Small intestine (tissue), 7 donors: ENCODE results near the gene MSI2. TPM values are rescaled to one million over a fixed set of nuclear protein-coding genes. Genes with fewer than 3 reads are reported as not detected.

Source experiments
- DNase-seq, 2 donors: peaks; one replicate each; pipeline versions ENCODE4 v3.0.0 to v3.0.0-alpha.2; 2013
- FAIRE-seq: peaks from 2 replicates; lab custom pipeline; 2012; peaks lifted over from hg19 to GRCh38; lab: Jason Lieb, UNC
- H3K27ac ChIP-seq, 3 donors: one replicate each; pipeline ENCODE4 v1.5.1; 2013; ENCODE audit warnings: low read length in 2 of 3, mild to moderate bottlenecking in 2 of 3, control low read depth in 1 of 3, inconsistent platforms in 1 of 3, low read depth in 1 of 3, moderate library complexity in 1 of 3
- H3K27me3 ChIP-seq, 3 donors: one replicate each; pipeline ENCODE4 v1.6.1; 2013; ENCODE audit warnings: low read length in 3 of 3, inconsistent platforms in 1 of 3; ENCODE audit not compliant: control insufficient read depth in 3 of 3, insufficient read depth in 3 of 3
- H3K36me3 ChIP-seq, 3 donors: one replicate each; pipeline ENCODE4 v1.6.1; 2013; ENCODE audit warnings: low read length in 3 of 3, inconsistent platforms in 1 of 3, low read depth in 1 of 3, mild to moderate bottlenecking in 1 of 3, moderate library complexity in 1 of 3; ENCODE audit not compliant: control insufficient read depth in 3 of 3, insufficient read depth in 2 of 3
- H3K4me1 ChIP-seq, 3 donors: one replicate each; pipeline ENCODE4 v1.6.1; 2013; ENCODE audit warnings: low read length in 2 of 3, inconsistent platforms in 1 of 3, low read depth in 1 of 3, mild to moderate bottlenecking in 1 of 3, moderate library complexity in 1 of 3; ENCODE audit not compliant: control insufficient read depth in 3 of 3, insufficient read depth in 2 of 3
- H3K4me3 ChIP-seq, 3 donors: one replicate each; pipeline ENCODE4 v1.5.1; 2013; ENCODE audit warnings: low read length in 3 of 3, control low read depth in 1 of 3, inconsistent platforms in 1 of 3, low read depth in 1 of 3, mild to moderate bottlenecking in 1 of 3, moderate library complexity in 1 of 3
- H3K9me3 ChIP-seq, 2 donors: one replicate each; pipeline ENCODE4 v1.6.1; 2013; ENCODE audit warnings: low read depth in 1 of 2, low read length in 1 of 2; ENCODE audit not compliant: control insufficient read depth in 2 of 2, insufficient read depth in 1 of 2
- WGBS, 3 donors: extraction: QIAGEN DNeasy Blood & Tissue Kit; methylation state at CpG; one replicate each; pipeline ENCODE4 v1.1.7; 2013; 5-methylcytosine and 5-hydroxymethylcytosine counted together
- polyA plus RNA-seq, 4 donors: library from polyadenylated mRNA; stranded (reverse) in 3 of 4; unstranded in 1 of 4; fragments of 200-250 nt in 3 of 4; fragments of 120-200 nt in 1 of 4; gene quantifications; one replicate each; pipeline versions ENCODE4 v1.2.1 to v1.2.3, GENCODE V29; 2013
- donor health status: healthy with polysubstance abuse.
- donor health status: control.
- donor health status: control.
- donor health status: Bipolar disorder and iron deficiency.
- donor health status: healthy.

MSI2 gene
- polyA plus RNA-seq, 4 donors = 5.1 to 49.4 (median 12.6) TPM

DNA sequence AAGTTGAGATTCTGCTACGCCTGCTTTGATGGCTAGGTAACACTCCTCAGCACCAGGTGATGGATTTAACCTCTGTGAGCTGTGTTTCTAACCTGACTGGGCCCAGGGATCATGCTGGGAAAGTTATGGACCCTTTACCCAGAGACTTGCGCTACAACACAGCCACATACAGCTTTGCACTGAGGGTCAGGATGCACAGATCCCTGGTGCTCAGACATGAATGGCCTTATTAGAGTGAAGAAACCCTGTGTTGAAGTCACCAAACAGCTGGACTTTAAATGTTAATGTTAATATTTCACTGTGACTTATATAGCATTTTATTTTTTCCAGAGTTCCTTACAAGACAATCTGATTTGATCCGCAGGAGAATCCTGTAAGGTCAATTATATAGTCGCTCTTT lies 114.3 kb downstream of the MSI2 start:
- peak overlapping the region in 1 of 3 donors; percentile 75 for H3K27ac ChIP-seq
- DNase-seq (no peak), FAIRE-seq (no peak)
- no peaks in the 10 kb centered on the region for H3K27me3 ChIP-seq
- no peak overlapping the region for H3K4me3 ChIP-seq
- peaks cover 0 to 6% of the 10 kb centered on the region in 2 donors for H3K9me3 ChIP-seq
- WGBS, 3 donors = 97 to 98% (median 97%) methylated on average over 4 of the region's 4 CpGs
- peaks cover 0 to 58% (median 0%) of the 10 kb centered on the region in 3 donors for H3K4me1 ChIP-seq
- peaks cover 0 to 8% (median 0%) of the 10 kb centered on the region in 3 donors for H3K36me3 ChIP-seq

DNA sequence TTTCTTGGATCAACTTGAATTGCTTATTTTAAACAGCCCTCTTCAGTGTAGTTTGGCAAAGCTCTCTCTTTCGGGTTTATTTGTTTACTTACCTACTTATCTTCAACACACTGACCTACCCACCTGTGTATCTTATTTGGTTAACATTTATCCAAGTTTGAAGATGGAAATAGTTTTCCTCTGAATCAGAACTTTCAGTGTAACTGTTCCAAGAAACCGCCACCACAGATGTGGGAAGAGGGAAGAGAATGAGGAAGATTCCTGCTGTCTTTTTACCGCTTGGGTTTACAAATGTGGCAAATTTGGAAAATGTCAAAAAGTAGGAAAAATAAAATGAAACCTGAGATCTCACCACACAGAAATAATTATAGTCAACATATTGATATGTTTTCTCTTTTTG lies 115.8 kb downstream of the MSI2 start:
- WGBS, 3 donors = 40 to 59% (median 41%) methylated on average over 3 of the region's 3 CpGs
- peaks cover 0 to 4% (median 0%) of the 10 kb centered on the region in 3 donors for H3K36me3 ChIP-seq
- H3K27me3 ChIP-seq = no peaks in the 10 kb centered on the region
- FAIRE-seq (no peak), DNase-seq (no peak)
- peaks cover 0 to 56% (median 0%) of the 10 kb centered on the region in 3 donors for H3K4me1 ChIP-seq
- no peak overlapping the region for H3K4me3 ChIP-seq
- no peak overlapping the region for H3K27ac ChIP-seq
- peaks cover 0 to 6% of the 10 kb centered on the region in 2 donors for H3K9me3 ChIP-seq

DNA sequence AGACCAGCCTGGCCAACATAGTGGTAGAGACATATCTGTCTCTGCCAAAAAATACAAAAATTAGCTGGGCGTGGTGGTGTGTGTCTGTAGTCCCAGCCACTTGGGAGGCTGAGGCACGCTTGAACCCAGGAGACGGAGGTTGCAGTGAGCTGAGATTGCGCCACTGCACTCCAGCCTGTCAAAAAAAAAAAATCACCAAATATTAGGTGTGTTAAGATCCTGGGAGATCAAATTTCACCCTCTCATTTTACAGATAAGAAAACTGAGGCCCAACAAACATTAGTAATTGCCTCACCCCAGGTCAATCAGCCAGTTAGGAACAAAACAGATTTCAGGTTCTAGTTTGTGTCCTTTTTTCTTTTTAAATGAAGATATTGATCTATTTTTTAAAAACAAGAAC lies 116.7 kb downstream of the MSI2 start:
- no peak overlapping the region for H3K27ac ChIP-seq
- peaks cover 0 to 61% (median 0%) of the 10 kb centered on the region in 3 donors for H3K4me1 ChIP-seq
- no peak for DNase-seq
- H3K27me3 ChIP-seq = no peaks in the 10 kb centered on the region
- WGBS, 3 donors = 98 to 100% (median 98%) methylated on average over 4 of the region's 4 CpGs
- FAIRE-seq = no peak
- H3K4me3 ChIP-seq = no peak overlapping the region
- peaks cover 0 to 6% of the 10 kb centered on the region in 2 donors for H3K9me3 ChIP-seq
- H3K36me3 ChIP-seq = peaks cover 0 to 4% (median 0%) of the 10 kb centered on the region in 3 donors

DNA sequence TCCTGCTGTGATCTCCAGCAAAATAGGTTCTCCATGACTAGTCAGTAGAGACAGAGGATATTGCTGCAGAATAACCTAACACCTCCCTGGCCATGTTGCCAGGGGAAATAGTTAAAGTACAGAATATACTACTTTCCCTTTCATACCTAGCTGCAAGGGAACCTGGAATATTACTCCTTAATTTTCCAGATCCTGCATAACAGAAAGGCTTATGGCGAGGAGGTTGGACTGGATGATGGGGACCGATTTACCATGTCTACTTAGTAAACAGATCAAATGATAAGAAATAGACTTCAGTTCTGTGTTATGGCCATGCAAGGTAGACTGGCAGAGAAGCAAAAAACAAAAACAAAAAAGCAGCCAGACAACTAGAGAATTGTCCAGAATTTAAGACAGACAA lies 117.4 kb downstream of the MSI2 start:
- WGBS, 3 donors = 96 to 100% (median 98%) methylated on average over 2 of the region's 2 CpGs

DNA sequence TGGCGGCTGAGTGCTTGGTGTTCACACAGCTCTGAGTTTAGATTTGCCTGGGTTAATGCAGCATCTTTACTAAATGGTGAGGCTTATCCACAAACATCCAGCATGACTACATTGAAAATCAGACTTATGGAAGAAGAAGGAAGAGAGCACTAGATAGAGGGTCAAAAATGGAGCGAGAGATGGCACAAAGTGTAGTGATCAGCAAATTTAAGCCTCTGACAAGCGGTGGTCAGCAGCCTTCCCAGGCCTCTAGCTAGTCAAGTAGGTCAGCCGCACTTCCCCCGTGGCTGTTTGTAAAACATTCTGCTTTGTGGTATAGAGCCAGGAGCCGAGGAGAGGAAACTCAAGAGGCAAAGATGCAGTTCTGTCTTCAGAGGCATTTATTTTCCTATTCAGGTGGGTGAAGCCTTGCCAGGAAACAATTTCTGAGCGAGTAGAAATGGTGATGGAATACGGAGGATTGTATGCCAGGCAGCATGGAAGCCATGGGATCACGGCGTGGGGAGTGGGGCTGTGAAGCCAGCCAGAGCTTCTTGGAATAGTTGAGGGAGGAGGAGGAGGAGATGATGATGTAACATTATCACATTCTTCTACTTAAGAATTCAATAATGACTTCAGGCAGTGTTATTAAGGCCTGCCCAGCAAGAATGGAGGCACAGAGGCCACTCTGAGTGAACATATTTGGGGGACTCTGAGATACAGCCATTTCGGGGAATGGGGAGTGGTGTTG lies 118.9 kb downstream of the MSI2 start:
- Histone ChIP-seq H3K36me3 (peaks cover 0 to 10% (median 0%) of the 10 kb centered on the region in 3 donors), H3K4me3 (no peak overlapping the region), H3K27me3 (no peaks in the 10 kb centered on the region), H3K4me1 (peaks cover 0 to 45% (median 0%) of the 10 kb centered on the region in 3 donors), H3K27ac (no peak overlapping the region), H3K9me3 (peaks cover 0 to 6% of the 10 kb centered on the region in 2 donors)
- 85 to 88% (median 85%) methylated on average over 11 of the region's 11 CpGs for WGBS, 3 donors
- FAIRE-seq (no peak), DNase-seq (no peak)

More for the DNA sequence above, 117.4 kb downstream of the MSI2 start:
- H3K9me3 ChIP-seq = peaks cover 0 to 6% of the 10 kb centered on the region in 2 donors
- FAIRE-seq (no peak), DNase-seq (no peak)
- peaks cover 0 to 58% (median 0%) of the 10 kb centered on the region in 3 donors for H3K4me1 ChIP-seq
- no peak overlapping the region for H3K27ac ChIP-seq
- no peak overlapping the region for H3K4me3 ChIP-seq
- H3K27me3 ChIP-seq = no peaks in the 10 kb centered on the region
- H3K36me3 ChIP-seq = peaks cover 0 to 4% (median 0%) of the 10 kb centered on the region in 3 donors

DNA sequence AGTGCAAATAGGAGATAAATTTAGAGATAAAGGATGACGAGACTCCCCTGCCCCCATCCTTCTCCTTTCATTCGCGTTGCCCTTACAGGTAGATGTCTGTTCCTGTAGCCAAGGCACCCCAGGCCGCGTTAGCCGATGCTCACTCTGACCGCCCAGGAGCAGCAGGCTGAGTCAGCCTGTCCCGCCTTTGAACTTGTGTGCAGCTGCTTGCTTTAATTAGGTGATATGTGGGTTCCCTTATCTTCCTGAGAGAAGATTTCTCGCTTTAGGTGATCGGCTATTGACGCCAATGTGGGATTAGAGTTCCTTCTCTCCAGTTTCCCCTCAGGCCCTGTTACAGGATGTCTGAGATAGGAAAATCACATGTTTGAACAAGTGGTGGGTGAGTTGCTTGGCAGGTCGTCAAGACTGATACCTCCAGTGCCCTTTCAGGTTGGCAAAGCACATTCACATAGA lies 119.5 kb downstream of the MSI2 start:
- Histone ChIP-seq H3K9me3 (peaks cover 0 to 6% of the 10 kb centered on the region in 2 donors), H3K4me1 (peaks cover 0 to 39% (median 0%) of the 10 kb centered on the region in 3 donors), H3K27ac (peak overlapping the region in 1 of 3 donors; percentile 1), H3K4me3 (no peak overlapping the region), H3K27me3 (no peaks in the 10 kb centered on the region), H3K36me3 (peaks cover 0 to 11% (median 0%) of the 10 kb centered on the region in 3 donors)
- FAIRE-seq = no peak
- WGBS, 3 donors = 55 to 68% (median 62%) methylated on average over 12 of the region's 12 CpGs
- peak; percentile 17 to 35 for DNase-seq

DNA sequence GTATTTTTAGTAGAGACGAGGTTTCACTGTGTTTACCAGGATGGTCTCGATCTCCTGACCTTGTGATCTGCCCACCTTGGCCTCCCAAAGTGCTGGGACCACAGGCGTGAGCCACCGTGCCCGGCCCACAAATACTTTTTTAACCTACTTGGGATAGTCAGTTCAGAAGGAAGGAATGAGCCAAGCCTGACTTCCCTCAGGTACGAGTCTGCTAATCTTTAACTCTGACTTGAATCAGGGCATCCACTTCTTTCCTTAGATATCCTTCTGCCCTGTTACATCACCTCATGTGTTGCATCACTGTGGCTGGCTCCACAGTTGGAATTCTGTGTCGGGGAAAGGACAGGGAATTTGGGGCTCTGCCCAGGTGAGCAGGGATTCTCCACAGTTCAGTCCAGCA lies 120.8 kb downstream of the MSI2 start:
- peaks cover 0 to 11% (median 0%) of the 10 kb centered on the region in 3 donors for H3K36me3 ChIP-seq
- H3K4me1 ChIP-seq = peaks cover 0 to 35% (median 0%) of the 10 kb centered on the region in 3 donors
- DNase-seq (peak; percentile 53 to 90), FAIRE-seq (no peak)
- H3K27me3 ChIP-seq = no peaks in the 10 kb centered on the region
- H3K4me3 ChIP-seq = no peak overlapping the region
- 68 to 79% (median 76%) methylated on average over 7 of the region's 7 CpGs for WGBS, 3 donors
- peaks cover 0 to 6% of the 10 kb centered on the region in 2 donors for H3K9me3 ChIP-seq
- H3K27ac ChIP-seq = peak overlapping the region in 1 of 3 donors; percentile 34

DNA sequence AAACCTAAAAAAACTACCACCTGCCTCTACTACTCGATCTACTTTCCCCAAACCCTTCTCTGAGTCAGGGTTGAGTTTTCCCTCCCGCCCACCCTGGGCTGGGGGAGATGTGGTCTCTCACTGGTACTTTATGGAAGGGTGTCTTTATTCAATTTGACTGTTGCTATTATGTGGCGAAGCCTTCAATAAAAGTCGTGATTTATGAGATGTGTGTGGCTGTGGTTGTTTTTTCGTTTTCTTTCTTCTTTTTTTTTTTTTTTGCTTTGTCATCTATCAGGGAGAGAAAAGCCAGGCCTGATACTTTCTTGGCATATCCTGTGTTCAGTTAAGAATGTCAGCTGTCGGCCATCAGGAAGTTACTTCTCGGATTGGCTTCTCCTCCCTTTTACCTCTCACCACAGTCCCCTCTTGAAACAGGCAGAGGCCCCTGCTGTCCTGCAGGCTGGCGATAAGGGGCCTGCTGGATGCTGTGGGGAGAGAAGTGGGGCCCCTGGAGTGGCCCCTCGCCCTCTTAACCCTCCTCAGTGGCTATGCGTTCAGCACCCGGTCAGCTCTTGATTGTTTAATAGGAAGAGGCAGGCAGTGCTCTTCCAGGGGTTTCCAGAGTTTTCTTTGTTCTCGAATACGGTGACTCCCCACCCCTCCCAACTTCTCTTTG lies 123.0 kb downstream of the MSI2 start:
- DNase-seq = no peak
- WGBS, 3 donors = 60 to 81% (median 76%) methylated on average over 13 of the region's 13 CpGs
- H3K36me3 ChIP-seq = peaks cover 0 to 13% (median 0%) of the 10 kb centered on the region in 3 donors
- H3K27ac ChIP-seq = no peak overlapping the region
- H3K4me1 ChIP-seq = peaks cover 0 to 21% (median 0%) of the 10 kb centered on the region in 3 donors
- H3K9me3 ChIP-seq = peaks cover 0 to 8% of the 10 kb centered on the region in 2 donors
- H3K27me3 ChIP-seq = no peaks in the 10 kb centered on the region
- H3K4me3 ChIP-seq = no peak overlapping the region
- FAIRE-seq = no peak
